Myocyte (in vitro differentiated cells): ENCODE results near the gene ACOXL. TPM values are rescaled to one million over a fixed set of nuclear protein-coding genes. Genes with fewer than 3 reads are reported as not detected.
"Not testable (repeated sequence)": the region's sequence is repeated elsewhere in the genome, so short reads cannot be mapped to it uniquely, and the experiment has no call there.

Experiments
- DNase-seq: peaks from one replicate; pipeline ENCODE4 v3.0.0-alpha.2; 2012; ENCODE audit warnings: low read depth
- total RNA-seq: library from RNA; depleted of rRNA; stranded (reverse); fragments of >200 nt; gene quantifications from 2 replicates; pipeline ENCODE4 v1.2.3, GENCODE V29; 2014

ACOXL gene
- total RNA-seq, 1 donor from 2014 or later = not detected

- no peak for DNase-seq
Observed at GRCh38 chr2:111032721-111033429, 300.5 kb downstream of the ACOXL start.

- no peak for DNase-seq
Observed at GRCh38 chr2:111034146-111034545, 301.8 kb downstream of the ACOXL start.

GRCh38 chr2:111034606-111035005, 302.2 kb downstream of the ACOXL start:
- DNase-seq = no peak

DNA sequence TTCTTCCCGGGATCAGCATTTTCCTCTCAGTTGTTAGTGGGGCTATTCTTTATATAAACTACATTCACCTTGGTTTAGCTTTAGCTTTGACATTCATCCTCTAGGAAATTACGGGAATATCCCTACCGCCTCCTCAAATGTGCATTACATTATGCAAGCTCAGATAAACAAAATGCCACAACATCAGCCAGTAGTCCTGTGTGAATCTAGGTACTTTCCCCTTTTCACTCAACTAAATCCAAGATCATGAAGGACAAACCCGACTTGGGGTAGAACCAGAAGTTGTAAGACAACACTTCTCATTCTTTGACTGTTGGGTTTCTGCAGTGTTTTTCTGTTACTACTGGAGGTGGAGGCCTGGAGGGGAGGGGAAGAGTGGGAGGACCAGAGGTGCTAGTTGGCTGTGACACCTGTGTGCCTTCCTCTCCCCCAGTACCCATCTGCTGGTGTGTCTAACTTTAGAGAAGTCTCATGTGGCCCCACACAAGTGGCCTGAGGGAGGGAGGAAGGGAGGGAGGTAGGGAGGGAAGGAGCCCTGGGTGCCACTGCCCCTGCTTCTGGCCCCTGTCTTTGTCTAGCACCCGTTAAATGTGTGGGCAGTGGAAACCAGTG, 303.6 kb downstream of the ACOXL start:
- DNase-seq = no peak

DNA sequence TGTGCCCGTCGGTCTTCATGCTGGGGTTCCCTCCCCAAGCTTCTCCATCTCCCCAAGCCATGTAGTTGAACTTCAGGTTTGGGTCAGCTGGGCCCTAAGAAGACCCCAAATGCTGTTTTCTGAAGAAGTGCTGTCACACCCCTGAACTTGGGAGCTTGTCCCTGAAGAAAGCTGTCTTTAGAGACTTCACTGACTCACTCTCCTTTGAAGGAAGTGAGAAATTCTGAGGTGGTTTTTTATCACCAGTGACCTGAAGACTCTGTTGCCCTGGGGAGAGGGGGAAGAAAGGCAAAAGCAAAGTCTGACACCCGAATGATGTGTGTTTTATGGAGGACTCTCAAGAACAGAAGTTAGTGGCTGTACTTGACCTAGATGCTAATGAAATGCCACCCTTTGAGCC, 304.8 kb downstream of the ACOXL start:
- no peak for DNase-seq

- no peak for DNase-seq
Observed at GRCh38 chr2:111039628-111040383, 307.4 kb downstream of the ACOXL start.

GRCh38 chr2:111041398-111042202, 309.2 kb downstream of the ACOXL start:
- no peak for DNase-seq

DNA sequence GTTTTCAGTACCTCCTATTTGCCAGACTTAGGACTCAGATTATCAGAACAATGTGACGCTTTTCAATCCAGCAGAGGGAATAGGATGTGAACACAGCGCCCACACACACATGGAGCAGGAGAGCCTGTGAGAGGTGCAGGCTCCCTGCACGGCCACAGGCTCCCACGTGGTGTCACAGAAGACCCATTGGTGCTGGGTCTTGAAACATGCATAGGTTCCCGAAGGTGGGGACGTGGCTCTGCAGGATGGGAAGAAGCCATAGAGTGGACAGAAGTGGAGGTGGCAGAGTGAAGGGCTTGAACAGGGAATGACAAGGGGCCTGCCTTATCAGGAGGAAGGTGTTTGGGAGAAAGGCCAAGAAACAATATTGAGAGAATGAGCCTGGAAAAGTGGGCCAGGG, 309.9 kb downstream of the ACOXL start:
- no peak for DNase-seq

GRCh38 chr2:111042772-111043771, 310.7 kb downstream of the ACOXL start:
- DNase-seq = no peak

GRCh38 chr2:111044066-111044465, 311.7 kb downstream of the ACOXL start:
- DNase-seq = no peak

- not testable (repeated sequence) for DNase-seq
Observed at GRCh38 chr2:111045236-111045635, 312.9 kb downstream of the ACOXL start.

DNA sequence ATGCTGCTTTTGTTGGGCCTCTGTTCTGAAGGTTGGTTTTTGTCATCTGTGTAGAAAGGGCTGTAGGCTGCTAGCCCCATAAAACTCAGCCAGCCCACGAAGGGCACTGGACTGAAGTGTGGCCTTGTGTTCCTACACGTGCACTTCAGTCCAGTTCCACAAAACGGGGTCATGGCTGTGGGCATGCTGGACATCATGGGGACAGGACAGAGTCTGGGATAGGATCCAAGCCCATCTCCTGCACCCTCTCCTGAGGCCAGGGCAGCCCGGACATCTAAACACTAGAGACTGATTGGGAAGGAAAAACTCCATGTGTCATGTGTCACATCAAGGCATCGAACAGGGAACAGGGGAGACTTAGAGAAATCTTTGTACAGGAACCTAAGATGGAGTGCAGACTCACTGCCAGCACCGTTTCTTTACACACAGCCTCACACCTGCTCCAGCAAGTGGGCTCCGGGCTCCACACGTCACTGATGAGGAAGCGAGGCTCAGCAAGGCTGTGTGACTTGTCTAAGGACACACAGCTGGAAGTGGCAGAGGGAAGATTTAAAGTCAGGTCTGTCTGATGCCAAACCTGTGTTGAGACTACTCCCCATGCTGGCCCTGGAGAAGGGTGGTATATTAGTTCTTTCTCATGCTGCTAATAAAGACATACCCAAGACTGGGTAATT, 313.5 kb downstream of the ACOXL start:
- DNase-seq = no peak

- no peak for DNase-seq
Observed at GRCh38 chr2:111046670-111047069, 314.3 kb downstream of the ACOXL start.

DNA sequence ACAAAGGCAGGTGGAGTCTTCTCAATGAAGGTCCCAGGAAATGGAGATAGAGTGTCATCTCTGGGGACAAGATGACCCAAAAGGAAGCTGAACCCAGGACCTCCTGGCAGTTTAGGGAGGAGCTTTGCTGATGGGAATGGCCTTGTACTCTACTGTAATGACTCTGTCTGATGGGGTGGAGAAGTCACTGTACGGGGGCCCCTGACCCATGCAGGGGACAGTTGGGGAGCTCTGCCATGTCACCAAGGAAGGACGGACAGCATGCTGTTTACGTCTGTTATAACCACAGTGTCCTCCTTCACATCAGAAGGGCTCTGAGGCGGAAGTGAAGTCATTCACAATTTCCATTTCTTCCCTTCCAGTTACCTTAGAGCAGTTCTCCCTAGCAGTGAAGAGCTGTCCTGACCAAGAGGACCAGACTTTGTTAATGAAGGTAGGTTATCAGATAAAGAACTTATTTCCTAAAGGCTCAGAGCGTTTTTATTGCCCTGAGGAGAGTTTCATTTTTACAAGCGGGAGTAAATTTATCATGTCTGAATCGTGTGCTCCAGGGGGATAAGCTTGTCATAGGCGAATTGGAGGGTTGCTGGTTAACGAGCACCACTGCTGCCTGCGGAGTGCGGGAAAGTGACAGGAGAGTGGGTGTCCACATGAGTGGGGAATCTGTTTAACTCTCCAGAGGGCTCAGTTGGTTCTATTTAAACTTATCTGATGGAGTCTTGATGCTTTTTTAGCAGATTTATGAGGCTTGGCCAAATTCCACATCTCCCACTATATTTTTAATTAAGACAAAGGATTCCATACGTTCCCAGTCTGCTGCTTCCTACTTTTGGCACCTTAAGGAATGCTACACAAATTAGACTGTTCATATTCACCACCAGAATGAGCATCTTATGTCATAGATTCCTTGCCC, 316.7 kb downstream of the ACOXL start:
- DNase-seq = no peak

GRCh38 chr2:111049792-111050640, 317.6 kb downstream of the ACOXL start:
- DNase-seq = no peak

DNA sequence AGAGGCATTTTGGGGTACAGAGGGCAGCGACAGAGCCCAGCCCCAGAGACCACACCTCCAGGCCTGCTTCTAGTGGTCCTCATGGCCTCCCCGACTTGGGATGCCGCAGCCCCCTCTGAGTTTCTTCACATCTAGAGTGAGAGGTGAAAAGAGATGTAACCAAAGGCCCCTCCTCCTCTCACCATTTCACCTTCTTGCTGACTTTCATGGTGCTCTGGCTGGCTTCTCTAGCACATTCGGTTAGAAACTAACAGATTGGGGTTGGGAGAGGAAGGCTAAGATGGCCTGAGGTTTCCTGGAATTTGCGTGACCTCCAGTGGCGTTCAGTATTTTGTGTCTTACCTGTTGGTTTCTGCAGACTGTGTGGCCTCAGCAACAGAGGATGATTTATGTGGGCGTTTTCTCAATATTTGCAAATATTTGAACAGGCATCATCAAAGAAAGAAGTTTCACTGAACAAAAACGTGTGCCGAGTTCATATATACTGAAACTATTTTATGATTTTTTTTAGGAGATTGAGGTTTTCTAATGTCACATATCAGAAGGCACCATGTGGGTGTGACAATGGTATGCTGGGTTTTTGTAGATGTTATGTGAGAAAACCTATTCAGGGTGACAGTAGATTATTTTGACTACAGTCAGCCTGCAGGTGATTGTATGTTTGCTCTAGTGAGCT, 318.5 kb downstream of the ACOXL start:
- DNase-seq = no peak

- DNase-seq = no peak
Observed at GRCh38 chr2:111052621-111053020, 320.2 kb downstream of the ACOXL start.
